RWPE2 (cell line): ENCODE measurements around the gene NAV2.

Experiments
- ATAC-seq: fragments of 200-7000 bp; cut with Tn5 transposase; 3 replicates; pipeline ENCODE4 v1.9.1; 2021; ENCODE audit warnings: low read depth
- DNase-seq: peaks from one replicate; pipeline ENCODE4 v3.0.0-alpha.2; 2020; ENCODE audit warnings: low spot score
- H3K27ac ChIP-seq: fragments of 450-650 bp; 2 replicates; pipeline ENCODE4 v1.5.1; 2017; ENCODE audit warnings: mild to moderate bottlenecking; ENCODE audit not compliant: poor library complexity, severe bottlenecking
- H3K27me3 ChIP-seq: fragments of 250-450 bp; sonication (Bioruptor Pico); 2 replicates; pipeline ENCODE4 v1.5.1; 2021; ENCODE audit warnings: mild to moderate bottlenecking, moderate library complexity; ENCODE audit not compliant: insufficient read depth, poor library complexity, severe bottlenecking
- H3K36me3 ChIP-seq: fragments of 250-450 bp; sonication (Bioruptor Pico); 2 replicates; pipeline ENCODE4 v1.5.1; 2020; ENCODE audit warnings: low read depth, mild to moderate bottlenecking, moderate library complexity
- H3K4me1 ChIP-seq: fragments of 250-450 bp; sonication (Bioruptor Pico); 2 replicates; pipeline ENCODE4 v1.5.1; 2021; ENCODE audit warnings: mild to moderate bottlenecking, moderate library complexity; ENCODE audit not compliant: insufficient read depth, poor library complexity, severe bottlenecking
- H3K4me3 ChIP-seq: fragments of 250-450 bp; sonication (Bioruptor Pico); 2 replicates; pipeline ENCODE4 v1.5.1; 2021; ENCODE audit warnings: mild to moderate bottlenecking, moderate library complexity; ENCODE audit not compliant: severe bottlenecking
- H3K9me3 ChIP-seq: fragments of 250-450 bp; sonication (Bioruptor Pico); 2 replicates; pipeline ENCODE4 v1.5.1; 2021; ENCODE audit warnings: mild to moderate bottlenecking, moderate library complexity; ENCODE audit not compliant: severe bottlenecking
- TF ChIP-seq, protein P1 (sequence below): fragments of 450-650 bp; IDR thresholded peaks from one replicate; pipeline ENCODE4 v1.5.1; 2017; ENCODE audit warnings: mild to moderate bottlenecking, moderate library complexity; ENCODE audit not compliant: poor library complexity, severe bottlenecking

Gene NAV2

DNA sequence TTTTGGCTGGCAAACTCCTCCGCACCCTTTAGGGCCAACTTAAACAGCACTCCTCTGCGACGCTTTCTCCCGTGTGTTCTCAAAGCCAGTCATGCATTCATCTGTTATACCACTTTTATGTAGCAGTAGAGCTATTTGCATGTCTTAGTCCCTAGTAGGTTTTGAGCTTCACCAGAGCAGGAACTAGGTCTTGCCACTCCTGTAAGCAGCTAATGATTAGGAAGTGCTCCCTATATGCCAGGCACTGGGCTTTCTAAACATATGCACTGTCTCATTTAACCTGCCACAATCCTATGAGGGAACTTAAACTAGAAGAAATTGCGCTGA lies 266.8 kb downstream of the NAV2 start:
- ATAC-seq (no peak), DNase-seq (no peak)
- Histone ChIP-seq H3K4me1 (peaks cover 15% of the 10 kb centered on the region), H3K27me3 (no peaks in the 10 kb centered on the region), H3K9me3 (no peaks in the 10 kb centered on the region), H3K36me3 (no peaks in the 10 kb centered on the region), H3K4me3 (no peak overlapping the region), H3K27ac (peak overlapping the region; percentile 65)
- TF ChIP-seq, protein P1, sequence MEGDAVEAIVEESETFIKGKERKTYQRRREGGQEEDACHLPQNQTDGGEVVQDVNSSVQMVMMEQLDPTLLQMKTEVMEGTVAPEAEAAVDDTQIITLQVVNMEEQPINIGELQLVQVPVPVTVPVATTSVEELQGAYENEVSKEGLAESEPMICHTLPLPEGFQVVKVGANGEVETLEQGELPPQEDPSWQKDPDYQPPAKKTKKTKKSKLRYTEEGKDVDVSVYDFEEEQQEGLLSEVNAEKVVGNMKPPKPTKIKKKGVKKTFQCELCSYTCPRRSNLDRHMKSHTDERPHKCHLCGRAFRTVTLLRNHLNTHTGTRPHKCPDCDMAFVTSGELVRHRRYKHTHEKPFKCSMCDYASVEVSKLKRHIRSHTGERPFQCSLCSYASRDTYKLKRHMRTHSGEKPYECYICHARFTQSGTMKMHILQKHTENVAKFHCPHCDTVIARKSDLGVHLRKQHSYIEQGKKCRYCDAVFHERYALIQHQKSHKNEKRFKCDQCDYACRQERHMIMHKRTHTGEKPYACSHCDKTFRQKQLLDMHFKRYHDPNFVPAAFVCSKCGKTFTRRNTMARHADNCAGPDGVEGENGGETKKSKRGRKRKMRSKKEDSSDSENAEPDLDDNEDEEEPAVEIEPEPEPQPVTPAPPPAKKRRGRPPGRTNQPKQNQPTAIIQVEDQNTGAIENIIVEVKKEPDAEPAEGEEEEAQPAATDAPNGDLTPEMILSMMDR: no peak

DNA sequence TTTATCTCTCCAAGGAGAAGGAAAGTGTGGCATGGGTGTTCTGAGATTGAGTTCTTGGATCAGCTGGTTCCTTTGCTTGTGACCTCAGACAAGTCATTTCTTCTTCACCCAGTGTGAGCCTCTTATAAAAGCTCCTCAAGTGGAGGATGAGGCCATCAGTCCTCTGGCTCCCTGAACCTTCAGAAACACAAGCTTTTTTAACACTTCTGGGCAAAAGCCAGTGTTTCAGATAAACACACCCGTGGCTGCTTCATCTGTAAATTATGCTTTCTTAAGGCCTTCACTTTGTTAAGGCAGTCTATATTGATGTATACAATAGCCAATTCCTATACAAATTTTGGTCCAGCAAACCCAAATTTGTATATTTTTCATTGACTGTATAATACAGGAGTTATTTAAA lies 267.8 kb downstream of the NAV2 start:
- no peaks in the 10 kb centered on the region for H3K27me3 ChIP-seq
- H3K27ac ChIP-seq: no peak overlapping the region
- peaks cover 15% of the 10 kb centered on the region for H3K4me1 ChIP-seq
- ATAC-seq (no peak), DNase-seq (no peak)
- no peak overlapping the region for H3K4me3 ChIP-seq
- no peaks in the 10 kb centered on the region for H3K9me3 ChIP-seq
- TF ChIP-seq, protein P1: no peak
- no peaks in the 10 kb centered on the region for H3K36me3 ChIP-seq

DNA sequence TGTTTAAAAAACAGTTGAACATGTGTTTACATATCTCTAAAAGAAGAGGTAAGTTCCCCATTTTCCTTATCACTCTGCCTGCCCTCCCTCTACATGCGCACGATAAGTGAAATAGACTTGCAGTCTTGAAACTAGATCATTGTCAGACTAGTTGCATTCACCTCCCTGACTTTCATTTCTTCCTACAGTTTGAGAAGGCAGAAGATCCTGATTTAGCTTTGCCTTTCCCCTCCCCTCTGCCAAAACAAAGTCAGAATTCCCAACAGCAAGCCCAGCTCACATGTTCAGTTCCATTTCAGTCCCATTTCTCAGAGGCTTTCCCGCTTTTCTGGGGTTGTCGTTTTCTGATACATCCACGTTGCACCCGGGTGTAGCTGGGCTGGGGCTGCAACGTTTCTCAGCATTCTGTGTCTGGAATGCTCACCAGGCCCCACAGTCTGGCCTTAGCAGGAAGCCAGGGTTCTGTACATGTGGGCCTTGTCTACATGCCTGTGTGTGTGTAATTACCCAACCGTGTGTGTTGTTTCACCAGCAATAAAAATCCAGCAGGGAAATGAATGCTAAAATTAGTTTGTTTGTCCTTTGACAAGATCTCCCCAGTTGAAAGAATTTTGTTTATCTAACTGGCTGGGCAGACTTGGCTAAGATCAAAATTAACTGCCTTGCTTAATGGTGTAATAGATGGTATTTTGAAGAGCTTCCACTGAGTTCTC lies 268.5 kb downstream of the NAV2 start:
- H3K9me3 ChIP-seq: no peaks in the 10 kb centered on the region
- no peak for DNase-seq
- H3K36me3 ChIP-seq: no peaks in the 10 kb centered on the region
- no peak overlapping the region for H3K27ac ChIP-seq
- H3K4me1 ChIP-seq: peaks cover 15% of the 10 kb centered on the region
- no peak overlapping the region for H3K4me3 ChIP-seq
- TF ChIP-seq, protein P1: no peak
- ATAC-seq: no peak
- H3K27me3 ChIP-seq: no peaks in the 10 kb centered on the region

DNA sequence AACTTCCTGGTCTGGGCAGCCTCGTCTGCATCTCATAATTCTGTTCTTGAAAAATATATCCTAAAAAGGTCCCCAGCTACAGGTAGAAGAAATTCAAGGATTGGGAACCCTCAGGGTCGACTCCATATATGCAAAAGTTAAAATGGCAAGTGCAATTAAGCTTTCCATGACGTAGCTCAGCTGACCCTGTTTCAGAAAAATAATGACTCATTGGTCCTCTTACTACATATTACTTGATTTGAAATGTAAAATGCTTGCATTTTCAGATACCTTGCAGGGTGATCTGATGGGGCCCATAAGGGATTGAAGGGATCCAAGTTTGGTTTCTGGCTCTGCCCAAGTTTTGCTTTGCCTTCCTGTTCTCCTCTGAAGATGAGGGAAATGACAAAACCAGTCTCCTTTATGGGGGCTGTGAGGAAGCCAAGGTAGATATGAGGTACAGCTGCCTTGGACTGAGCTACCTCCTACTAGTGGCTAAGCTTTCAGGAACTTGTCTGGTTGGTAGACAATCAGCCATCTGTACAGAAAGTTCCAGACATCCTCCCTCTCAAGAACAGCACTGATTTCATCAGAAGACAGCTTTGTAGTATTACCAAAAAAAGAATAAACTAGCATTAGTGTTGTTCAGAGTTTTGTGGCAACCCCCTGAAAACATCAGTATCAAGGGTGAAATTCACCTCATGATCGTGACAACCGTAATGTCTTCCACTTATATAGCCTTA lies 270.3 kb downstream of the NAV2 start:
- no peak overlapping the region for H3K27ac ChIP-seq
- TF ChIP-seq, protein P1: no peak
- H3K27me3 ChIP-seq: no peaks in the 10 kb centered on the region
- DNase-seq: no peak
- no peaks in the 10 kb centered on the region for H3K36me3 ChIP-seq
- H3K4me1 ChIP-seq: peaks cover 15% of the 10 kb centered on the region
- no peak overlapping the region for H3K4me3 ChIP-seq
- no peaks in the 10 kb centered on the region for H3K9me3 ChIP-seq
- ATAC-seq: no peak
